Measurements from ENCODE around the gene EIF1. TPM values are rescaled to one million over a fixed set of nuclear protein-coding genes. Genes with fewer than 3 reads are reported as not detected.

Gene EIF1
- total RNA-seq, 1 experiment from 2014 or later = 312 TPM

- DNase-seq (ENCODE audit: low read depth) = no peak
These were observed 33.7 kb upstream of the EIF1 start for GRCh38 chr17:41654678-41655607.

- DNase-seq (ENCODE audit: low read depth) = no peak
These were observed 33.0 kb upstream of the EIF1 start for GRCh38 chr17:41655611-41656111.

DNA sequence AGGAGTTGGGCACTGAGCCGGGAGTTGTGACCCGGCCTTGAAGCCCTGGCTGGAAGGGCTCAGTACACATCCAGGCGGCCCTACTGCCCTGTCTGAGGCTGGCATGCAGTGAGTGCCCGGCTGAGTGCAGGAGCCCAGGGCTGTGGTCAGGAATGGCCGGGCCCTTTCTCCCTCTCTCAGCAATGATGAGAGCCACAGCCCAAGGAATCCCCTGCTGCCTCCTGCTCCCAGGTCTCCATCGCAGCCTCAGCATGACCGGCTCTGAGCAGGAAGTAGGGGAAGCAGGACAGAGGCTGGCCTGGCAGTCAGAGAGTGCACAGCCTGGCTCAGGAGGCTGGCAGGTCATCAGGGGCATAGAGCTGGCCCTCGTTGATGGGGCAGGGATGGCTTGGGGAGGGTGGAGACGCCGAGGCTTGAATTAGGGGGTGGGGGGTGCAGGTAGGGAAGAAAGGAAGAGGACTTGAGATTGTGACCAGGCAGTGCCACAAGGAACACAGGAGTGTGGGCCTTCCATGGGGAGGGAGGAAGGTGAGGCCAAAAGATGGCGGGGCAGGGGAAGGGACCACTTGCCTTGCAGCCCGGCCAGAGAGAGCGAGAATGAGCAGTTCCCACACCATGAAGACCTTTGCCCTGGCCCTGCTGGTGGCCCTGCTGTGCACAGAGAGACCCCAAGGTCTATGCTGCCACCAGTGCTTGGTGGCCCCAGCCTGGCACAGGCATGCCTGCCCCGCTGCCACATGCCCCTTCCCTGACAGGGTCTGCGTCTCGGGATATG lies 32.2 kb upstream of the EIF1 start:
- DNase-seq (ENCODE audit: low read depth) = no peak

DNA sequence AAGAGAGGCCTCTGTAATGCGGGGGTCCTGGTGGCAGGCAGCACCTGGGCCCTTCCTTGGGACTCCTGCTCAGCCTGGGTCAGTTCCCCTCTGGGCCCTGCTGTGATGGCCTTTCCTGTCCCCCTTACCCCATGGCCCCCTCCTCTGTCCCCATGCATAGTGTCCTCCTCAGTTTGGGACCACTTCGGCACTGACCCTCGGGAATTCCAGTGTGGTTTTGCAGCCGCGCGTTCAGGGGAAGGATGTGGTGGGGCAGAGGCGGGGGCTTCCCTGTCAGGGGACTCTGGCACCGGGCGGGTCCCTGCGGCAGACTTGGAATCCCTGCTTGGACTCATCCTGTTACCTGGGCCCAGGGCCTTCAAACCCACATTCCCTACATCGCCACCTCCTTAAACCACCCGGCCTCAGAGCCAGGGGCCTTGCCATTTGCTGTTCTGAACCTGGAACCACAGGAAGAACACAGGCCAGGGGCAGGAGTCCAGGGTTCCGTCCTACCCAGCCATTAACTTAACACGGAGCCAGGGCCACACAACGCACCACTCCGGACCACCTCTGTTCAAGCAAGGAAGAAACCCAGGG lies 31.4 kb upstream of the EIF1 start:
- DNase-seq (ENCODE audit: low read depth) = no peak

GRCh38 chr17:41657936-41658335 lies 30.7 kb upstream of the EIF1 start:
- DNase-seq (ENCODE audit: low read depth) = no peak

DNA sequence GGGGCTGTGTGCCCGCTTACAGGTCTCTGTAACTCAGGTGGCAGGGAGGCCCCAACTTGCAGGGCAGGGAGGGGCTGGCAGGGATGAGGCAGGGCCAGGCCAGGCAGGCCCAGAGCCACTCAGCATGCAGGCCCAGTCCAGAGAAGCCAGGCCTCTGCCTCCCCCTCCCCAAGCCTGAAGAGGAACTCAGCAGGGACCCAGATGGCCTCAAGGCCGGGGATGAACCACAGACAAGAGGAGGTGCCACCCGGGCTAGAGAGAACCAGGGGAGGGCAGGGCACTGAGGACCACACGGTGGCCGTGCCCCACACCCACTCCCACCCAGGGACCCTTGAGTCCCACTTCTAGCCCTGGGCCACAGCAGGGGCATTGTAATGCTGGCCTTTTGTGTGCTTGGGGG lies 29.8 kb upstream of the EIF1 start:
- DNase-seq (ENCODE audit: low read depth) = no peak

DNA sequence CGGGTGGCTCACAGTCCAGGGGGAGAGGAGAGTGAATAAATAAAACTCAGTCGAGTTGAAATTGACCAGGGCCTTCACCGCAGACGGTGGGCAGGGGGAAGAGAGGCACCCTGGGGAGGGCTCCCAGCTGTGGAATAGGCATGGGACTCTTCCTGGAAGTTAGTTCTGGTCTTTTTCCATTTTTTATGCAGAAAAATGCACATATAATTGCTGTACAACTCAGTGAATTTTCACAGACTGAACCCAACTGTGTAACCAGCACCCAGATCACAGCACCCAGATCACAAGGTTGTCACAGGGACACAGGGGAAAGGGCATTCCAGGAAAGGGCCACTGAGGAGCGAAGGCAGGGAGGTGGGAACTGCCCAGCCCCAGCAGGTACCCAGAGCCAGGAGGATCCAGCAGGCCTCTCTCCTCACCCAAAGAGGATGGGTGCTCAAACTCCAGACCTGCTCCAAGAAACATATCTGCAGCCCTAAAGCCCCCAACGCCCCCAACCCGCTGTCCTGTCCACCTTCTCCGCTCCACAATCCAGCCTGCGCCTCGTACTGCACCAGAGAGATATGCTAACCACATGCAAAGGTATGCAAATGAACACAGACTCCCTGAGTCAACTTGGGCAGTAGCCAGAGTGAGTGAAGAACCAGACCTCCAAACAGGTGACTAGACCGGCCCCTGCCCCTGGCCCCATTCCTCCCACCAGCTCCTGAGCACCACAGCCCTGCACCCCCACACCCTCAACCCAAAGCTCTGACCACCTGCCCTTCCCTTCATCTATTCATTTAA lies 29.1 kb upstream of the EIF1 start:
- no peak for DNase-seq (ENCODE audit: low read depth)

DNA sequence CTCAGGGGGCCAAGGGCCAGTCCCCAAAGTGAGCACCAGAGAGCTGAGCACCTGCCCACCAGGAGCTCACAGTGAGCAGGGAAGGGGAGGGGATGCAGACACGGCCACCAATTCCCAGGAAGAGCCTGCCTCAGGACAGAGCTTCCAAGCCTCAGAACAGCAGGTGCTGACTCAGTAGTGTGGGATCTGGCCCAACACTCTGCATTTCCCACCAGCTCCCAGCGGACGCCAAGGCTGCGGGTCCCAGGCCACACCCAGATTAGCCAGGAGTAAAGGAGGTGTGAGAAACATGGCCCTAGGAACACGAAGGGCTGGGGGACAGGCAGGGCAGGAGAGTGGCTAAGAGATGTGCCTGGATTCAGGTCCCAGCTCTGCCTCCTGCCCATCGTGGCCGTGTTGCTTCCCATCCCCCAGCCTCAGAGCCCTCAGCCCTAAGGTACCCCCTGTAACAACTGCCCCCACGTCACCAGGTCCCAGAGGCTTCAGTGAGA lies 28.4 kb upstream of the EIF1 start:
- peak; percentile 45 for DNase-seq (ENCODE audit: low read depth)

DNA sequence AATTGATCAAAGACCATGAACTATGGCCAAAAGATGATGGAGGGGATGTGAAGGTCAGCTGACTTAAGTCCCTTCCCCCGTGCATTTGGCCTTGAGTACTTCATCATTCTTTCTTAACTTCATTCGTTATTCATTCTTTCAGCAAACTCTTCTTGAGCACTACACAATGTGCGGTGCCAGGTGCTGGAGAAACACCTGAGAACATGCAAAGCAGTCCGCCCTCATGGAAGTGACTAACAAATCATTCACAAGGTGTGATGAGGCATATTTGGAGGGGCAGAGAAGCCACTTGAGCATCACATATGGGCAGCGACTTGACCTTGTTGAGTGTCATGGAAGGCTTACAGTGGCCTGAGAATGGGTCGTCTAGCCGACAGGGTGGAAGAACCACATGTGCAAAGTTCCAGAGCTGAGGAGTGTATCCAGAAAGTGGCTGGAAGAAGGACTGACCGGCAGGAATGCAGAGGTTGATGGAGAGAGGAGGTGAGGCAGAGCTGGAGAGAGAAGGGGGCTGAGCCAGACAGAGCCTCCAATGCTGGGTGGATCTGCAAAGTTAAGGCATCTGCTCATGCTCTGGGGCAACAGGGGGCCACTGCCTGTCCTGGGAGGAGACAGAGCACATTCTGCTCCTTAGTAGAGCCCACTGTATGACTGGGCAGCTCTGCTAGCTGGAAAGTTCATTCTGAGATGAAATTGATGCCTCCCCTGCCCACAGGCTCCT lies 25.1 kb upstream of the EIF1 start:
- DNase-seq (ENCODE audit: low read depth) = no peak

DNA sequence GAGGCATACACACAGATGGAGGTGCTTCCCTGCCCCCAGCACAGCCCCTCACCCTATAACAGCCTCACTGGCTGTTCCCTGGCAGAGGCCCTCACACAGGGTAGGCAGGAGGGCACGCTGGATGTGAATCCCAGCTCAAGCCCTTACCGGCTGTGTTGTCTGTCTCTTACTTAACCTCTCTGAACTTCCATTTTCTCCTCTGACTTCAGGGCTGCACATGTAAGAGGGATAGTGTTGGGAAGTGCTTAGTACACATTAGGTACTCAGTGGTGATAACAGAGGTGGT lies 24.6 kb upstream of the EIF1 start:
- DNase-seq (ENCODE audit: low read depth) = no peak

DNA sequence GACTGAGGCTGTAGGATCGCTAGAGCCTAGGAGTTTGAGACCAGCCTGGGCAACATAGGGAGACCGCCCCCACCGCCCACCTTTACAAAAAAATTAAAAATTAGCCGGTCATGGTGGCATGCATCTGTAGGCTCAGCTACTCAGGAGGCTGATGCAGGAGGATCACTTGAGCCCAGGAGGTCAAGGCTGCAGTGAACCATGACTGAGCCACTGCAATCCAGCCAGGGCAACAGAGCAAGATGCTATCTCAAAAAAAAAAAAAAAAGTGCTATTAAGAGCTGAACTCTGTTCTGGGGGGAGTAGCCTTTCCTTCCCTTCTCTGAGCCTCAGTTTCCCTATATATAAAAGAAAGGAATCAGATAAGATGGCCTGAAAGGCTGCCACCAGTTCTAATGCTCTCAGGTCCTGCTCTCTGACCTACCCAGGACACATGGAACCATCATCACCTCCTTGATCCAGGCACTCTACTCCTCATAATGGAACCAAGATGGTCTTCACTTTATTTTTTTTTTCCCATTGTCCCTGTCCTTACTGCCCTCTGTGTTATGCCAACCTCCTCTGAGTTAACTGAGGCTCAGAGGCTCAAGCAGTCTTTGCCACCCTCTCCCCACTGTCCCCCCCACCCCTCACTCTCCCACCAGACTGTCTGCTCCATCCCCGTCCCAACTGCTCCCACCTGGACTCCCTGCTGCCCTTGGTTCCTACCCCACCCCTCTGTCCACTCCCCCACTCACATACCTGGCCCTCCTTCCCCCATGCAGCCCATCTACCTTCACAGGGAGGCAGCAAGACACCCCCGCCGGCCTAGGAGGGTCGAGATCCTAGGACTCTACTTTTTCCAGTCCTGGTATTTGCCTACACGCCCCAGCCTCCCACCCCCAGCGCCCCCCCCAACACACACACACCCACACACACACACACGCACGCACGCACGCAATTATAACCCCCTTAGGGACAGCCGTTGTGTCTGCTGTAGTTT lies 23.8 kb upstream of the EIF1 start:
- DNase-seq (ENCODE audit: low read depth) = no peak

- DNase-seq (ENCODE audit: low read depth) = peak; percentile 77
These were observed 23.0 kb upstream of the EIF1 start for GRCh38 chr17:41665566-41666236.

DNA sequence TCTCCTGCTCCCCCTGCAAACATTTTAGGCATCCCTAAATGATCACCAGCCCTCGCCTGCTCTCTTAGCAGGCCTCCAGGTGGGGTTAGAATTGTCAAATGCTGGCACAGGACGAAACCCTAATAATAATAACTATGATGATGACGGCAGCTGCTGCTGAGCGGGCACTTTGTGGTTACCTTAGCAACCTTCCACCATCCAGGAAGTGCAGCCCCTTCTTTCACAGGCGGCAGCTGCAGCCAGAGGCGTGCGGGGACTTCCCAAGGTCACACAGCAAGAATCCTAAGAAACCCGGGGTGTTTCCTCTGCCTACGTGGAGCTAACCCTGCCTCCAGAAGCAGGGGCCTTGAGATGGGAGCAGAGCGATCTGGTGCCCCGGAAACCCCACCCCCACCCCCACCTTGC lies 22.4 kb upstream of the EIF1 start:
- peak; percentile 61 for DNase-seq (ENCODE audit: low read depth)

DNA sequence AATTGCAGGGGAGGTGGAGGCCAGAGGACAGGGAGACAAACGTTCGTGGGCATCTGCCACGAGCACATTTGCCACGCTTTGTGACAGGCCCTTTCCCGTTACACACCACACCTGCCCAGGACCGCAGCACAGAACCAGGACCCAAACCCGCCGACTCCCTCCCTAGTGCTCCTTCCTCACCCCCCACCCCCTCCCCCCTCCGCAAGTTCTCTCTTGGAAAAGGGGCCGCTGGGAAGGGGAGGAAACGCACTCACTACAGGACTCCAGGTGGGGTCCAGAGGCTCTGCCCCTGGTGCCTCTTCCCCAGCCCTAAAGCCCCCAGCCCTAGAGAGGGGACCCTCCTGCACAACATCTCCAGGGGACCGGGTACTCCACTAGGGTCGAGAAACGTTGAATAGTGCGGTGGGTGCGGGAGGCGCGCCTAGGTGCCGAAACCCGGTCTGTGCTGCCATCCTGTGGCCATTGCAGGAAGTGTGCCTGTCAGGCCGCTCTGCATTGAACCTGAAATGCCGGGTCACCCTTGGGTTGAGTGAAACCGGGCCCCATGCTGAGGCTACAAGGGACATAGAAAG lies 21.9 kb upstream of the EIF1 start:
- peak; percentile 63 for DNase-seq (ENCODE audit: low read depth)

GRCh38 chr17:41667280-41668041 lies 21.2 kb upstream of the EIF1 start:
- DNase-seq (ENCODE audit: low read depth) = no peak

- no peak for DNase-seq (ENCODE audit: low read depth)
These were observed 16.5 kb upstream of the EIF1 start for GRCh38 chr17:41672153-41672552.

Data from HT1080 (cell line).